Activated CD4-positive, CD25-positive, alpha-beta regulatory T cell treated with anti-CD3 and anti-CD28 coated beads, Interleukin-2, amount 50 U/mL, for 72 hours (primary cell): ENCODE measurements around the gene JAKMIP2.
"Not testable (repeated sequence)": the region's sequence is repeated elsewhere in the genome, so short reads cannot be mapped to it uniquely, and the experiment has no call there.

Source experiments
- DNase-seq: peaks from one replicate; pipeline ENCODE4 v3.0.0; 2021

Gene JAKMIP2

DNA sequence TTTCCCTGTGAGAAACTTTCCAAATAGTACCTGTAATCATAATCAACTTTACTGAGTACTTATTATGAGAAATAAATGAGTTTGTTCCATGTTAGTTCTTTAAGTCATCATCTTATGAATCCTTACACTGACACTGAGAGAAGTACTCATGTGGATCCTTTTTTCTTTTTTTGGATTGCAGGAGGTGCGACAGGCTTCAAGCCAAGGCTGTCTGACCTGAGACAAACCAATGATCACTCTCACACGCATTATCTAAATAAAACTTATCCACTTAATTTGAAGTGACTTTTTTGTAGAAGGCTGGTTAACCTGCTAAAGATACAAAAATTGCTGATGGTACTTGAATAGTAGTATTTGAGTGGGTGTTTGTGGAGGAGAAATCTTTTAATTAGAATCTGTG lies 39.5 kb downstream of the JAKMIP2 start:
- DNase-seq, result no peak

DNA sequence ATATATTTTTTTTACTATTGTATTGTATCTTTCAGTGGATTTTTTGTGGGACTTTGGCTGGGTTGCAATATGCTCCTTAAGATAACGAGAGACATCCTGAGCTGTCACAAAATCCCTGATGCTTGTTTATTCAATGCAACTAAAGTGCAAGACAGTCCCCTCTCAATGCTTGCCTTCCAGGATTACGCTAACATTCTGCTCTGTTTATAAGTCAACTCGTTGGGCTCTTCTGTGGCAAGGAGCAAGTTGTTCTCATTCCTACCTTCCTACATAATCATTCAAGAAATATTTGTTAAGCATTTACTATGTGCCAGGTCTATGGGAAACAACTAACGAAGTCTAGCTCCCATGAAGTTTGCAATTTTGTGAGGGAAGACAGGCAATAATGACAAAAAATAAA lies 40.4 kb downstream of the JAKMIP2 start:
- no peak for DNase-seq

DNA sequence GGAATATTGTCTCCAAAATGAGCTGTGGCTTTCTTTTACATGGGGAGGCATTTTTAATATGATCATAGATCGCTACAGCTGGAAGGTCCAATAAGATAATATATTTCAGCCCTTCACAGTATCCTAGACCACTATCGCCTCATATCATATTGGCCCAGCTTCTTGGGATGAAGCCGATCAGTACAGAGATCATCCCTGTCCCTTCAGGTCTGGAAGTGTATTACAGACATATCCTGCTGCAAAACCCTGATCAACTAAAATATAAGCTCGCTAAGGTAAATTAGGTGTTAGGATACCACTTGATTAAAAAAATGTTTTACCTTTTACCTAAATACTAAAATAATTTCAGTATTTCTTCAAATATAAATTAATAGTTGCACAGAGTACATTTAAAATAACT lies 41.7 kb downstream of the JAKMIP2 start:
- no peak for DNase-seq

DNA sequence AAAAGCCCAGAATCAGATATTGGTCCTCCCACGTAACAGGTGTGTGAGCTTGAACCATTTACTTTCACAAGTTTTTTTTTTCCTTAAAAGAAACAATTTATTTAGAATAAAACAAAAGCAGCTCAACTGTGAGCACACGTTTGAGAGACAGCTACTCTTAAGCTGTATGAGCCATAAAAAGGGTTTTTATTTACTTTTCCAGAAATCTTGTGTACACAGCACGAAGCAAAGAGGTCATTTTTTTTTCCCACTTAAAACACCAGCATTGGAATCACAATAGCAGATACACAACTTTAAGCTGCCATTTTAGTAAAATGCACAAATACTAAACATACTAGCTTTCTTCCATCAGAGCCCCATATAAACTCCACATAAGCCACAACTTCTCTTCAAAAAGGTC lies 44.6 kb downstream of the JAKMIP2 start:
- DNase-seq, result no peak

- DNase-seq, result no peak
Measured at GRCh38 chr5:147735621-147736125, 46.9 kb downstream of the JAKMIP2 start.

DNA sequence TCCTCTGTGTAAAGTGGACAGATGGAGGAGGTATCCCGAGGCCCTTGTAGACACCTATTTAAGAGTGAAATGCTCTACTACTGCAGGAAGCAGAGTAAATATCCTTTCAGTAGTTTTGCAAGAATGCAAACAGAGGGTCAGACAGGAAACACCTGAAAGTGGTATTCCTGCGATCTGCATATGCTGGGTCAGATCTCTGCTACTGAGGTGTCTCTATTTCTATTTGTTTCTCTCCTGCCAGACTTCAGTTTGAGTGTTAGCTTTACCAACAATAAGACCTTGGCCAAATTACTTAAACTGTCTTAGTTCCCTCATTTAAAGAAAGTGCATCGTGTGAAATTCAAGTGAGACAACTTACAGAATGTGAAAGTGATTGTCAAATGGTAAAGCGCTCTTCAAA lies 47.6 kb downstream of the JAKMIP2 start:
- DNase-seq, result no peak

DNA sequence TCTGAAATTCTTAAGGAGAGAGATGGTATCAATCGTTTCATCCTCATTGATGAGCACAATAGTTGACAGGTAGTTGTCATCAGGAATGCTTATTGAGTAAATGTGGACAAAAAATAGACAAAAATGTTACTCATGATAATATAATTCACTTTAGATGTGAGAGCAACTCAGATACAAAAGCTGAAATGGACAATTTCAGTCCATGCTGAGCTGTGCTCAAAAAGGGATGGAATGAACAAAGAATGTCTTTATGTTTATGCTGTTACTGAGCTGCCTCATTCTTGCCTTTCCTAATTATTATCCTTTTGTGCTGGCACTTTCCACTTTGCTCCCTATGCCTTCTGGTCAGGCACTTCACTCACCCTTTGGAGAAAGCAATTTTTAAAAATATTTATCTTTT lies 49.5 kb downstream of the JAKMIP2 start:
- no peak for DNase-seq

DNA sequence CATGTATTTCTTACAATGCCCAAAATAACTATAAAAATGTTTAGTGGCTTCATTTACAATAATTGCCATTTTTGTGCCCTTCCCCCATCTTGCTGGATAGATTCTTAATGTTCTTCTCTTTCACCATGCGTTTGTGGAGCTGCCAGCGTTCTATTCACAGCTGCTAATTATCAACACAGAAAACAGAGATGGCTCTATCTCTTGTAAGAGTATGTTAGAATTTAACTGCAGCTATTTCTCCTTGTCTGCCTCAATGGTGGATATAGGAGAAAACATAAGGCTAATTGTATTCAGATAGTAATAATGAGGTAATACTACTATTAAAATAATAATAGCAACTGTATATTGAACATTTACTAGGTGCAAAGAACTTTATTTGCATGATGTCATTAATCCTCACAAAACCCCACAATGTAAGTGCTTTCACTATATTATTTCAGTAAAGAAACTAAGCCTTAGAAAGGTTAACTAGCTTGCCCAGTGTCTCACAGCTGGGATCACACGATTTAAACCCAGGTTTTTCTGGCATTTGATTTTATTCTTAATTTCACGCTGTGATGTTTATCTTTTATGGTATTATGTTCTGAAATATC lies 50.1 kb downstream of the JAKMIP2 start:
- DNase-seq, result no peak

DNA sequence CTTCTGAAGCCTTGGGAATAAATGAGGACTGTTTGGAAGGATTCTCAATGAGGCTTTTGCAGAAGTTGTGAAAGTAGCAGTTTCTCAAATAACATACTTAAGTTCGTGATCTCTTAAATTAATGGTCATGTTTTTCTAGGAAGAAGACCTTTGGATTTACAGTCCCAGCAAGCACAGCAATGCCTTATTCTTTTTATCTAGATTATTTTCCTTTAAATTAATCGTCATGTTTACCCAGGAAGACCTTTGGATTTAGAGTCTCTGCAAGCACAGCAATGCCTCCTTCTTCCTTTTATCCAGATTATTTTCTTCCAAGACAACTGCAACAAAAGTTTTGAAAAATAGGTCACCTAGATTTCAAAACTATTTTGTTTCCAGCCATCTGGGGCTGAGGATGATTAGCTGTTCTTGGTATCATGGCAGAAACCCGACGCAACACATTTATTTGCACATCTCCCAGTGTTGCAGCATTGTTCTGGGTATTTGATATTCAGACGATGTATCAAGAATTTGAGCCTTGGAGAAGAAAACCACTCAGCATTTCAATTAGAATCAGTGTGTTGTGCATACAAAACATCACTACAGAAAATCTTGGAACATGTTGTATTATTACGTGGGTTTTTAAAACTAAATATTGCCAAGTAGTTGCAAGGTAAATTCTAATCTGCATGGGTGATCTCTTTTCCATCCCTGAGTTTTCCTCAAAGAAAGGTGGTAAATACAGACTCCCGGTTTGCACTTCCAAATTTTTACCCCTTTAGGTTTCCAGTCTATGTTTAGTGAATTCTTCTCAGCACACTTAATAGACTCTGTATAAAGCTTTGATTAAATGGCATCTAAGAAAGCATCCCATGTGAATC lies 50.9 kb downstream of the JAKMIP2 start:
- no peak for DNase-seq

GRCh38 chr5:147727200-147727599 lies 55.3 kb downstream of the JAKMIP2 start:
- DNase-seq, result no peak

- not testable (repeated sequence) for DNase-seq
Measured at GRCh38 chr5:147721191-147721960, 61.2 kb downstream of the JAKMIP2 start.

GRCh38 chr5:147713550-147714295 lies 68.8 kb downstream of the JAKMIP2 start:
- no peak for DNase-seq

GRCh38 chr5:147712598-147712997 lies 69.9 kb downstream of the JAKMIP2 start:
- no peak for DNase-seq

- no peak for DNase-seq
Measured at GRCh38 chr5:147712019-147712418, 70.5 kb downstream of the JAKMIP2 start.

- DNase-seq, result no peak
Measured at GRCh38 chr5:147711019-147711418, 71.5 kb downstream of the JAKMIP2 start.

GRCh38 chr5:147708708-147709107 lies 73.8 kb downstream of the JAKMIP2 start:
- DNase-seq, result no peak

DNA sequence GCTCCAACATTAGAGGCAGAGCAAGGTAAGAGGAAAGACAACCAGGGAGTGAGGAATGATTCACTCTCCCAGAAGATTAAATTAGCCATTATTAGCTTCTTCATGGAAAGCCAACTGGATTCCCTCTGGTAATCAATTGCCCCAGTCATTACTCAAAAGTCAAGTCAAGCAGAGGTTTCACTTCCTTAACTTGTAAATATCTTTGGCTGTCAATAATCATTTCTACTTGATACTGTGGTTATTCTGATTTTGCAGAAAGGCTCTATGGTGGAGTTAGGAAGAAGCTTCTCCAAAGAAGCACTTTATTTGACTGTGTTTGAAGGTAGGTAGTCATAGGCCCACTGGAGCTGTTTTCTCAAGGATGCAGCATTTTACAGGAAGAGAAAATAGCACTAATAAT lies 78.0 kb downstream of the JAKMIP2 start:
- DNase-seq, result no peak

GRCh38 chr5:147701468-147701867 lies 81.1 kb downstream of the JAKMIP2 start:
- DNase-seq, result no peak

DNA sequence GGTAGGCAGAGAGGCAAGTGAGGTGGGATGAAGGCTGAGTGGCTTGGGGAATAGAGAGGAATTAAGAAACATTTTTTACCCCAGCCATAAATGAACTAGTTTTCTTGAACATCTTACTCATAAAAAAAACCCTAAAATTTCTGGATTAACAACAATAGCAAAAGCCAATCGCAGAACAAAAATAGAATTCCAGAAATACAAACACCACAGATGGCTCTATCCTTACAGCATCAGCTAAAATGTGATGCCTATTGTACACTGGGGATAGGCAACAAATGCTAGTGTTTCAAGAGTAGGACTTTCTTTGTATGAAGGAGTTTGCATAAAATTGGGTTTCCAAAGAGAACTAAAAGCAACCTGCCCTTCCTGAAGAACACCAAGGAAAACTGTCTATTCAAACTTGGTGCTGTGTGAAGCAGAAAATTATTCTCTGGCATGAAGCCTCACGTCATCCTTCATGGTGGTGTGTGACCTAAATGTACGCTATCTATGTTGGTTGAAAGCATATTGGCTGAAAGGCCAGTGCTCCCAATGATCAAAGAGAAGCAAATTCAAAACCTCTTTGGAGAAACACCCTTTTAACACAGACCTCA lies 82.9 kb downstream of the JAKMIP2 start:
- no peak for DNase-seq

GRCh38 chr5:147697380-147697779 lies 85.1 kb downstream of the JAKMIP2 start:
- no peak for DNase-seq

DNA sequence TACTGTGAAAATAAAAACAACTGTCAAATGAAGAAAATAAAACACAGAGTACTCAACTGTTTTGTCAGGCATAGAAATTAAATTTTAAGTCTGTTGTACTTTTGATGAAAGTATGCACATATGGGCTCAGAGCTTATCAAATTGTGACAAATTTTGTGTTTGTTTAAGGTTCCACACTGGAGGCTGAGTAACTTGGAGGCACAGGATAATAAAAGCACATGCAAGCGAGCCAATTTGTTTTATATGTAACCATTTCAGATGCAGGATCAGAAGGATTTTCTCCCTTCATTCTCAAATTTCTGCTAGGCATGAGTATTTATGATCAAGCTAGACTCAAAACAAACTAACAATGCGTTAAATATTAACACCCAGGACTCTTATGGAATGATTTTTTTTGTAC lies 87.8 kb downstream of the JAKMIP2 start:
- DNase-seq, result no peak

- DNase-seq, result no peak
Measured at GRCh38 chr5:147693233-147693632, 89.3 kb downstream of the JAKMIP2 start.

GRCh38 chr5:147691130-147691529 lies 91.4 kb downstream of the JAKMIP2 start:
- no peak for DNase-seq
